ENCODE data around the gene NACC1.
A peak's percentile ranks its signal among the peaks of the same experiment; 100 is the strongest.

The NACC1 gene

GRCh38 chr19:13117772-13118423 lies at the start of gene NACC1:
Gene NACC1 (plus strand): TSS chr19:13118264. CDS start chr19:13135208, 16,944 bp downstream.
- peak; percentile 88 for DNase-seq (ENCODE audit: low read depth)

GRCh38 chr19:13069415-13070359 lies 48.4 kb upstream of the NACC1 start:
- DNase-seq (ENCODE audit: low read depth), result no peak

GRCh38 chr19:13070425-13071140 lies 47.5 kb upstream of the NACC1 start:
- no peak for DNase-seq (ENCODE audit: low read depth)

GRCh38 chr19:13071444-13072187 lies 46.4 kb upstream of the NACC1 start:
- no peak for DNase-seq (ENCODE audit: low read depth)

GRCh38 chr19:13072188-13072908 lies 45.7 kb upstream of the NACC1 start:
- no peak for DNase-seq (ENCODE audit: low read depth)

GRCh38 chr19:13073263-13073662 lies 44.8 kb upstream of the NACC1 start:
- no peak for DNase-seq (ENCODE audit: low read depth)

- DNase-seq (ENCODE audit: low read depth), result no peak
Measured at GRCh38 chr19:13074378-13074777, 43.7 kb upstream of the NACC1 start.

- DNase-seq (ENCODE audit: low read depth), result no peak
Measured at GRCh38 chr19:13076320-13076719, 41.7 kb upstream of the NACC1 start.

- no peak for DNase-seq (ENCODE audit: low read depth)
Measured at GRCh38 chr19:13076787-13077186, 41.3 kb upstream of the NACC1 start.

- DNase-seq (ENCODE audit: low read depth), result no peak
Measured at GRCh38 chr19:13077240-13077639, 40.8 kb upstream of the NACC1 start.

- DNase-seq (ENCODE audit: low read depth), result no peak
Measured at GRCh38 chr19:13078381-13078780, 39.7 kb upstream of the NACC1 start.

- no peak for DNase-seq (ENCODE audit: low read depth)
Measured at GRCh38 chr19:13078897-13079541, 39.0 kb upstream of the NACC1 start.

GRCh38 chr19:13079542-13079986 lies 38.5 kb upstream of the NACC1 start:
- DNase-seq (ENCODE audit: low read depth), result peak; percentile 86

GRCh38 chr19:13082192-13083007 lies 35.7 kb upstream of the NACC1 start:
- peak; percentile 48 for DNase-seq (ENCODE audit: low read depth)

GRCh38 chr19:13083008-13083404 lies 35.1 kb upstream of the NACC1 start:
- no peak for DNase-seq (ENCODE audit: low read depth)

GRCh38 chr19:13083627-13084026 lies 34.4 kb upstream of the NACC1 start:
- DNase-seq (ENCODE audit: low read depth), result no peak

- no peak for DNase-seq (ENCODE audit: low read depth)
Measured at GRCh38 chr19:13085666-13086065, 32.4 kb upstream of the NACC1 start.

- DNase-seq (ENCODE audit: low read depth), result no peak
Measured at GRCh38 chr19:13086341-13086740, 31.7 kb upstream of the NACC1 start.

- no peak for DNase-seq (ENCODE audit: low read depth)
Measured at GRCh38 chr19:13087295-13087694, 30.8 kb upstream of the NACC1 start.

Data from fibroblast of gingiva (primary cell).